ENCODE data around the gene TSC22D2. TPM values are rescaled to one million over a fixed set of nuclear protein-coding genes. Genes with fewer than 3 reads are reported as not detected.
"Not testable (repeated sequence)": the region's sequence is repeated elsewhere in the genome, so short reads cannot be mapped to it uniquely, and the experiment has no call there.

The TSC22D2 gene
- total RNA-seq, 6 experiments from 2014 or later, result 10.3 to 30.4 (median 13.2) TPM

- Histone ChIP-seq H3K4me1 (no peaks in the 10 kb centered on the region), H3K4me3 (no peak overlapping the region), H3K27ac (no peak overlapping the region), H3K9me3 (no peaks in the 10 kb centered on the region), H3K36me3 (no peaks in the 10 kb centered on the region), H3K27me3 (no peaks in the 10 kb centered on the region)
- intact Hi-C loops (cut with DNase I), result loop anchor here (5.0 to 10.0 kb wide), 3 partner anchors 83 to 268 kb away; no protein-coding TSS in a partner anchor
- no peak for DNase-seq
- ATAC-seq, result peak; percentile 44 to 61 (median 56)
- no CpG with 5 or more reads among the region's 1 CpG for WGBS (ENCODE audit: insufficient coverage, low coverage, low lambda C conversion rate, missing lambda C conversion rate)
- TF ChIP-seq, protein P1, sequence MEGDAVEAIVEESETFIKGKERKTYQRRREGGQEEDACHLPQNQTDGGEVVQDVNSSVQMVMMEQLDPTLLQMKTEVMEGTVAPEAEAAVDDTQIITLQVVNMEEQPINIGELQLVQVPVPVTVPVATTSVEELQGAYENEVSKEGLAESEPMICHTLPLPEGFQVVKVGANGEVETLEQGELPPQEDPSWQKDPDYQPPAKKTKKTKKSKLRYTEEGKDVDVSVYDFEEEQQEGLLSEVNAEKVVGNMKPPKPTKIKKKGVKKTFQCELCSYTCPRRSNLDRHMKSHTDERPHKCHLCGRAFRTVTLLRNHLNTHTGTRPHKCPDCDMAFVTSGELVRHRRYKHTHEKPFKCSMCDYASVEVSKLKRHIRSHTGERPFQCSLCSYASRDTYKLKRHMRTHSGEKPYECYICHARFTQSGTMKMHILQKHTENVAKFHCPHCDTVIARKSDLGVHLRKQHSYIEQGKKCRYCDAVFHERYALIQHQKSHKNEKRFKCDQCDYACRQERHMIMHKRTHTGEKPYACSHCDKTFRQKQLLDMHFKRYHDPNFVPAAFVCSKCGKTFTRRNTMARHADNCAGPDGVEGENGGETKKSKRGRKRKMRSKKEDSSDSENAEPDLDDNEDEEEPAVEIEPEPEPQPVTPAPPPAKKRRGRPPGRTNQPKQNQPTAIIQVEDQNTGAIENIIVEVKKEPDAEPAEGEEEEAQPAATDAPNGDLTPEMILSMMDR (IDR thresholded peaks at IDR 0.05), result no peak
- no peak for TF ChIP-seq POLR2A (IDR thresholded peaks at IDR 0.05)
Measured at GRCh38 chr3:150495149-150495548, 87.1 kb downstream of the TSC22D2 start.

GRCh38 chr3:150495563-150496168, 87.6 kb downstream of the TSC22D2 start:
- TF ChIP-seq POLR2A (IDR thresholded peaks at IDR 0.05), result no peak
- TF ChIP-seq, protein P1 (IDR thresholded peaks at IDR 0.05), result peak; percentile 81 to 90 (median 86)
- no peak for DNase-seq
- no peaks in the 10 kb centered on the region for H3K36me3 ChIP-seq
- no peak overlapping the region for H3K27ac ChIP-seq
- intact Hi-C loops (cut with DNase I), result loop anchor here (5.0 to 10.0 kb wide), 3 partner anchors 83 to 268 kb away; no protein-coding TSS in a partner anchor
- H3K4me1 ChIP-seq, result no peaks in the 10 kb centered on the region
- no peak overlapping the region for H3K4me3 ChIP-seq
- peak; percentile 64 to 85 (median 80) for ATAC-seq
- 0% methylated on average over 2 of the region's 2 CpGs for WGBS (ENCODE audit: insufficient coverage, low coverage, low lambda C conversion rate, missing lambda C conversion rate)
- no peaks in the 10 kb centered on the region for H3K27me3 ChIP-seq
- no peaks in the 10 kb centered on the region for H3K9me3 ChIP-seq

- whole genome bisulfite sequencing (ENCODE audit: insufficient coverage, low coverage, low lambda C conversion rate, missing lambda C conversion rate), result 42% methylated on average over 2 of the region's 2 CpGs
- ATAC-seq (peak in 1 of 4 donors; percentile 89), DNase-seq (no peak)
- no peak overlapping the region for H3K27ac ChIP-seq
- H3K4me1 ChIP-seq, result no peaks in the 10 kb centered on the region
- H3K27me3 ChIP-seq, result no peaks in the 10 kb centered on the region
- no peaks in the 10 kb centered on the region for H3K9me3 ChIP-seq
- no peaks in the 10 kb centered on the region for H3K36me3 ChIP-seq
- TF ChIP-seq, protein P1 (IDR thresholded peaks at IDR 0.05), result no peak
- TF ChIP-seq POLR2A (IDR thresholded peaks at IDR 0.05), result no peak
- intact Hi-C loops (cut with DNase I), result loop anchor here (5.0 to 10.0 kb wide), 3 partner anchors 86 to 271 kb away; no protein-coding TSS in a partner anchor
- no peak overlapping the region for H3K4me3 ChIP-seq
Measured at GRCh38 chr3:150497956-150498355, 89.9 kb downstream of the TSC22D2 start.

GRCh38 chr3:150500960-150501359, 92.9 kb downstream of the TSC22D2 start:
- not testable (repeated sequence) for H3K36me3 ChIP-seq, H3K9me3 ChIP-seq, DNase-seq, H3K27ac ChIP-seq, ATAC-seq, H3K4me3 ChIP-seq, H3K27me3 ChIP-seq, H3K4me1 ChIP-seq
- WGBS (ENCODE audit: insufficient coverage, low coverage, low lambda C conversion rate, missing lambda C conversion rate), result no CpG with 5 or more reads among the region's 1 CpG
- intact Hi-C loops (cut with DNase I), result loop anchor here in 1 of 2 donors (10.0 kb wide), 1 partner anchor 266 kb away; no protein-coding TSS in a partner anchor

DNA sequence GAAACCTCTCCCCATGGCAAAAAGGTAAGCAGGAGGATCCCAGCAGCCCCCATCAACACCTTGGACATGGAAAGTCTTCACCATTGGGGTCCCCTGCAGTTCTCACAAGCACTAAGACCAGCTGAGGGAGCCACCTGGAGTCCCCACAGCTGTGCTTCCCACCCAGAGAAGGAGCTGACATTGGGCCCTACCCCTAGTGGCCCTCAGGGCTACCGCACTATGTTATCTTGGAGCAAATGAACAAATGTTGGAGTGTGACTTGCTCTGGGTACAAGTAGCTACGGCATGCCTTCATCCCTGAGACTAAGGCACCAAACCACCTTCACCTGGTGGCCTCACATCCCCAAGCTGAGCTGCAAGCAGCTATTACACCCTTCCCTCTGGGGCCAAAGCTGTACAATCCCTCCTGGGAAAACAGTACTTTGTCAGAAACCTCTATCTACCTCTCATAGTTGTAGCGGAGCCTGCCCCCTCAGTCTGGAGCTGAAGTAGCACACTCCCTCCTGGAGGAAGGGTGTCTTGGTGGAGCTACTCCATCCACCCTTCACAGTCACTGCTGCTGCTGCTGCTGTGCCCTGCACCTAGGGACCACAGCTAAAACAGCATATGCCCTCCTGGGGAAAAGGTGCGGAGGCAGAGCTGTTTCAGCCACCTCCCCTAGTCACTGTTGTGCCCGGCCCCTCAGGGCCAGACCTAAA, 95.5 kb downstream of the TSC22D2 start:
- Histone ChIP-seq H3K27ac (no peak overlapping the region), H3K4me1 (no peaks in the 10 kb centered on the region), H3K36me3 (no peaks in the 10 kb centered on the region), H3K9me3 (no peaks in the 10 kb centered on the region), H3K27me3 (no peaks in the 10 kb centered on the region), H3K4me3 (no peak overlapping the region)
- WGBS (ENCODE audit: insufficient coverage, low coverage, low lambda C conversion rate, missing lambda C conversion rate), result 80% methylated on average over 1 of the region's 5 CpGs
- intact Hi-C loops (cut with DNase I), result loop anchor here in 1 of 2 donors (10.0 kb wide), 1 partner anchor 269 kb away; no protein-coding TSS in a partner anchor
- ATAC-seq, result peak in 1 of 4 donors; percentile 22
- DNase-seq, result no peak
- no peak for TF ChIP-seq POLR2A (IDR thresholded peaks at IDR 0.05)
- TF ChIP-seq, protein P1 (IDR thresholded peaks at IDR 0.05), result no peak

Measured in right lobe of liver (tissue), 6 donors.